ENCODE measurements around the gene CHAF1B. TPM values are rescaled to one million over a fixed set of nuclear protein-coding genes. Genes with fewer than 3 reads are reported as not detected.

Gene CHAF1B
- total and polyA plus RNA-seq, 9 of the 15 experiments (the other 6 are each of a cell fraction or from before 2014, with no cell fraction given), result 7.5 to 36.8 (median 21.0) TPM

DNA sequence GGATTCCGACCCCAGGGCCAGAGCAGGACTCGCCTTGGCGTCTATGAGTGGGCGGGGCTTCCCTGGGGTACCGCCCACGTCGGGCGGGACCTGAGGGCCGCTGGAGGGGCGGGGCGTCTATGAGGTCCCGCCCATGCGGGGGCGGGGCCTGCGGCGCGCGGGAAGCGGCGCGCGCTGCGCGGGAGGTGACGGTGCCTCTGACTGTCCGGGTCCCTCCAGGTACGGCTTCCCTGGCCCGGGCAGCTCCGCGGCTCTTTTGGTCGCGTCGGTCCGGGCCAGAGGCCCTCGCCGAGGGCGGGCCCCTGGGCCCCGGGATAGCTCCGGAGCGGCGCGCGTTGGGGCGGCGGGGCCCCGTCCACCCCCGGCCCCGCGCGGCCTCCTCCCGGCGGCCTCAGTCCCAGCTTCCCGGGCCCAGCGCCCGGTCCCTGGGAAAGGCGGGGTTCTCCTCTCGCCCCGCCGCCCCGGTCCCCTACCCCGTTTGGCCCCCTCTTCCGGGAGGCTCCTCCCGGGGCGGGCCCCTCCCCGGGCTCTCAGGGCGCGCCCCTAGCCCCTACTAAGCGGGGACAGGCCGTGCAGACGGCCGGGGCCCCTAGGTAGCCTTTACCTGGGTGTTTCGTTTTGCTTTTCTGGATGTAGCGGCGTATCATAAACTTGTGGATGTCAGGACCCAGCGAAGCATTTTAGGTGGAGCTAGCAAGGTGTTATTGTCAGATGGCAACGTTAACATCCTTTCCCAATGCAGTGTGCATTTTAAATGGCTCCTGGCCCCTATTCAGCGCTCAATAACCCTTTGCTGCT is at the start of gene CHAF1B (continued):
- TF ChIP-seq, protein P1, sequence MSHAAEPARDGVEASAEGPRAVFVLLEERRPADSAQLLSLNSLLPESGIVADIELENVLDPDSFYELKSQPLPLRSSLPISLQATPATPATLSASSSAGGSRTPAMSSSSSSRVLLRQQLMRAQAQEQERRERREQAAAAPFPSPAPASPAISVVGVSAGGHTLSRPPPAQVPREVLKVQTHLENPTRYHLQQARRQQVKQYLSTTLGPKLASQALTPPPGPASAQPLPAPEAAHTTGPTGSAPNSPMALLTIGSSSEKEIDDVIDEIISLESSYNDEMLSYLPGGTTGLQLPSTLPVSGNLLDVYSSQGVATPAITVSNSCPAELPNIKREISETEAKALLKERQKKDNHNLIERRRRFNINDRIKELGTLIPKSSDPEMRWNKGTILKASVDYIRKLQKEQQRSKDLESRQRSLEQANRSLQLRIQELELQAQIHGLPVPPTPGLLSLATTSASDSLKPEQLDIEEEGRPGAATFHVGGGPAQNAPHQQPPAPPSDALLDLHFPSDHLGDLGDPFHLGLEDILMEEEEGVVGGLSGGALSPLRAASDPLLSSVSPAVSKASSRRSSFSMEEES (CRISPR knock-in tag; IDR thresholded peaks at IDR 0.05), result no peak
- TF ChIP-seq, protein P2, sequence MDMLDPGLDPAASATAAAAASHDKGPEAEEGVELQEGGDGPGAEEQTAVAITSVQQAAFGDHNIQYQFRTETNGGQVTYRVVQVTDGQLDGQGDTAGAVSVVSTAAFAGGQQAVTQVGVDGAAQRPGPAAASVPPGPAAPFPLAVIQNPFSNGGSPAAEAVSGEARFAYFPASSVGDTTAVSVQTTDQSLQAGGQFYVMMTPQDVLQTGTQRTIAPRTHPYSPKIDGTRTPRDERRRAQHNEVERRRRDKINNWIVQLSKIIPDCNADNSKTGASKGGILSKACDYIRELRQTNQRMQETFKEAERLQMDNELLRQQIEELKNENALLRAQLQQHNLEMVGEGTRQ (CRISPR knock-in tag; IDR thresholded peaks at IDR 0.05), result no peak
- no peak for TF ChIP-seq ZNF316 (IDR thresholded peaks at IDR 0.05)
- TF ChIP-seq RBM25 (IDR thresholded peaks at IDR 0.05; ENCODE audit: low read depth, low read length, severe bottlenecking), result no peak
- TF ChIP-seq ZFP1 (CRISPR knock-in tag; IDR thresholded peaks at IDR 0.05), result no peak
- TF ChIP-seq GABPA (tag; conservative IDR thresholded peaks at IDR 0.05; ENCODE audit: low read depth), result peak; percentile 77
- TF ChIP-seq ZKSCAN3 (CRISPR knock-in tag; IDR thresholded peaks at IDR 0.05), result no peak
- TF ChIP-seq KLF1 (tag; IDR thresholded peaks at IDR 0.05), result no peak
- no peak for TF ChIP-seq BHLHE40 (IDR thresholded peaks at IDR 0.05; ENCODE audit: low read length)
- no peak for TF ChIP-seq ASH1L (IDR thresholded peaks at IDR 0.05; ENCODE audit: borderline replicate concordance, low read depth, partially characterized antibody)
- TF ChIP-seq CCNT2 (IDR thresholded peaks at IDR 0.05; ENCODE audit: borderline replicate concordance, extremely low read depth, insufficient read length, low read depth, low read length), result peak; percentile 95
- TF ChIP-seq XRCC3 (IDR thresholded peaks at IDR 0.05), result no peak
- no peak for TF ChIP-seq ZZZ3 (IDR thresholded peaks at IDR 0.05)
- TF ChIP-seq, protein P3, sequence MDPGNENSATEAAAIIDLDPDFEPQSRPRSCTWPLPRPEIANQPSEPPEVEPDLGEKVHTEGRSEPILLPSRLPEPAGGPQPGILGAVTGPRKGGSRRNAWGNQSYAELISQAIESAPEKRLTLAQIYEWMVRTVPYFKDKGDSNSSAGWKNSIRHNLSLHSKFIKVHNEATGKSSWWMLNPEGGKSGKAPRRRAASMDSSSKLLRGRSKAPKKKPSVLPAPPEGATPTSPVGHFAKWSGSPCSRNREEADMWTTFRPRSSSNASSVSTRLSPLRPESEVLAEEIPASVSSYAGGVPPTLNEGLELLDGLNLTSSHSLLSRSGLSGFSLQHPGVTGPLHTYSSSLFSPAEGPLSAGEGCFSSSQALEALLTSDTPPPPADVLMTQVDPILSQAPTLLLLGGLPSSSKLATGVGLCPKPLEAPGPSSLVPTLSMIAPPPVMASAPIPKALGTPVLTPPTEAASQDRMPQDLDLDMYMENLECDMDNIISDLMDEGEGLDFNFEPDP (CRISPR knock-in tag; IDR thresholded peaks at IDR 0.05), result no peak
- TF ChIP-seq, protein P4, sequence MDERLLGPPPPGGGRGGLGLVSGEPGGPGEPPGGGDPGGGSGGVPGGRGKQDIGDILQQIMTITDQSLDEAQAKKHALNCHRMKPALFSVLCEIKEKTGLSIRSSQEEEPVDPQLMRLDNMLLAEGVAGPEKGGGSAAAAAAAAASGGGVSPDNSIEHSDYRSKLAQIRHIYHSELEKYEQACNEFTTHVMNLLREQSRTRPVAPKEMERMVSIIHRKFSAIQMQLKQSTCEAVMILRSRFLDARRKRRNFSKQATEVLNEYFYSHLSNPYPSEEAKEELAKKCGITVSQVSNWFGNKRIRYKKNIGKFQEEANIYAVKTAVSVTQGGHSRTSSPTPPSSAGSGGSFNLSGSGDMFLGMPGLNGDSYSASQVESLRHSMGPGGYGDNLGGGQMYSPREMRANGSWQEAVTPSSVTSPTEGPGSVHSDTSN (CRISPR knock-in tag; IDR thresholded peaks at IDR 0.05; ENCODE audit: low read depth), result no peak
- TF ChIP-seq, protein P4 (tag; conservative IDR thresholded peaks at IDR 0.05; ENCODE audit: low read depth), result no peak
- TF ChIP-seq HOXB6 (CRISPR knock-in tag; IDR thresholded peaks at IDR 0.05; ENCODE audit: borderline replicate concordance), result no peak
- no peak for TF ChIP-seq ZFPM2 (CRISPR knock-in tag; IDR thresholded peaks at IDR 0.05)
